Osteoblast (primary cell): ENCODE results near the gene BANK1. TPM values are rescaled to one million over a fixed set of nuclear protein-coding genes. Genes with fewer than 3 reads are reported as not detected.

Experiments used
- DNase-seq: peaks from one replicate; pipeline ENCODE4 v3.0.0; 2011; ENCODE audit warnings: low spot score, mixed read lengths; ENCODE audit not compliant: insufficient read length; ENCODE audit errors: missing footprints
- H2AFZ ChIP-seq: 2 replicates; pipeline ENCODE4 v1.6.0; 2011; ENCODE audit warnings: mild to moderate bottlenecking, low read length
- H3K27ac ChIP-seq: 2 replicates; pipeline ENCODE4 v1.5.1; 2011; ENCODE audit warnings: mild to moderate bottlenecking, low read depth, low read length, moderate library complexity
- H3K27me3 ChIP-seq: 2 replicates; pipeline ENCODE4 v1.6.0; 2012; ENCODE audit warnings: mild to moderate bottlenecking, control low read depth, inconsistent platforms, low read length, moderate library complexity; ENCODE audit not compliant: insufficient read depth
- H3K36me3 ChIP-seq: 2 replicates; pipeline ENCODE4 v1.5.1; 2011; ENCODE audit warnings: mild to moderate bottlenecking, low read length, control low read depth, moderate library complexity; ENCODE audit not compliant: insufficient read depth
- H3K4me1 ChIP-seq: 2 replicates; pipeline ENCODE4 v1.5.1; 2011; ENCODE audit warnings: mild to moderate bottlenecking, low read length, control low read depth, moderate library complexity; ENCODE audit not compliant: insufficient read depth
- H3K4me2 ChIP-seq: 2 replicates; pipeline ENCODE4 v1.6.0; 2011; ENCODE audit warnings: mild to moderate bottlenecking, low read length; ENCODE audit not compliant: insufficient read depth
- H3K4me3 ChIP-seq: fragments of 200-600 bp; sonication (generic); 3 replicates; pipeline ENCODE4 v1.5.1; 2012; ENCODE audit warnings: mild to moderate bottlenecking, low read length, inconsistent platforms; ENCODE audit not compliant: insufficient read depth
- H3K79me2 ChIP-seq: 2 replicates; pipeline ENCODE4 v1.6.0; 2012; ENCODE audit warnings: mild to moderate bottlenecking, low read length, control low read depth, inconsistent platforms; ENCODE audit not compliant: insufficient read depth
- H3K9me3 ChIP-seq: 2 replicates; pipeline ENCODE4 v1.5.1; 2011; ENCODE audit warnings: low read depth, low read length, control low read depth
- H4K20me1 ChIP-seq: 2 replicates; pipeline ENCODE4 v1.6.0; 2012; ENCODE audit warnings: mild to moderate bottlenecking, low read length, control low read depth; ENCODE audit not compliant: insufficient read depth
- CTCF ChIP-seq: IDR thresholded peaks from 2 replicates; pipeline ENCODE4 v1.5.1; 2011; ENCODE audit warnings: mild to moderate bottlenecking, low read depth, low read length, moderate library complexity; ENCODE audit errors: extremely low read depth
- total RNA-seq: library from RNA; depleted of rRNA; stranded (reverse); fragments of >200 nt; gene quantifications from 2 replicates; pipeline ENCODE4 v1.2.3, GENCODE V29; 2012

The BANK1 gene
- total RNA-seq, 1 donor: 1.8 TPM

DNA sequence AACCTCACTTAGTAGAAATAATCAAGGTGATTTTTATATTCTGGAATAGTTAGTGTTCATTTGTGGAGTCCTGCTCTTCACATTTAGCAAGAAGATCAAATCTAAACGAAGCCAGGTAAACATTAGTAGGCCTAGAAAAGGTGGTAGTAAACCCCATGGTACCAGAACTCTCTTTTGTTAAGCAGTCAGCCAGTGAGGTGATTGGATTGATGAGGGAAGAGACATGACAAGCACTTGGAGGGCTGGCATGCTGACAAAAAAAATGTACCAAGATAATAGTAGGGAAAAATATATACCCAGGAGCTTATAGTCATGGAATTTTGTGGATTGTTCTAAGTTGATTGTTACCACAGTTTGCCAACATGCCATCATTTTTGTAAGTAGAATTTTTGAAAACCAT is 163.8 kb downstream of the BANK1 start:
- Histone ChIP-seq H3K9me3 (no peaks in the 10 kb centered on the region), H3K4me3 (no peak overlapping the region), H3K27me3 (no peaks in the 10 kb centered on the region), H3K4me1 (peaks cover 3% of the 10 kb centered on the region), H3K79me2 (no peaks in the 10 kb centered on the region), H3K27ac (no peak overlapping the region), H4K20me1 (no peaks in the 10 kb centered on the region), H3K4me2 (no peak overlapping the region), H2AFZ (peak overlapping the region; percentile 13), H3K36me3 (no peaks in the 10 kb centered on the region)
- DNase-seq: no peak
- TF ChIP-seq CTCF: no peak

GRCh38 chr4:101954975-101955678 is 164.6 kb downstream of the BANK1 start:
- no peak for TF ChIP-seq CTCF
- no peak overlapping the region for H3K4me3 ChIP-seq
- no peak overlapping the region for H3K27ac ChIP-seq
- peaks cover 3% of the 10 kb centered on the region for H3K4me1 ChIP-seq
- no peak overlapping the region for H3K4me2 ChIP-seq
- H3K9me3 ChIP-seq: no peaks in the 10 kb centered on the region
- no peak overlapping the region for H2AFZ ChIP-seq
- no peaks in the 10 kb centered on the region for H3K79me2 ChIP-seq
- H3K36me3 ChIP-seq: no peaks in the 10 kb centered on the region
- no peaks in the 10 kb centered on the region for H3K27me3 ChIP-seq
- DNase-seq: no peak
- H4K20me1 ChIP-seq: no peaks in the 10 kb centered on the region

DNA sequence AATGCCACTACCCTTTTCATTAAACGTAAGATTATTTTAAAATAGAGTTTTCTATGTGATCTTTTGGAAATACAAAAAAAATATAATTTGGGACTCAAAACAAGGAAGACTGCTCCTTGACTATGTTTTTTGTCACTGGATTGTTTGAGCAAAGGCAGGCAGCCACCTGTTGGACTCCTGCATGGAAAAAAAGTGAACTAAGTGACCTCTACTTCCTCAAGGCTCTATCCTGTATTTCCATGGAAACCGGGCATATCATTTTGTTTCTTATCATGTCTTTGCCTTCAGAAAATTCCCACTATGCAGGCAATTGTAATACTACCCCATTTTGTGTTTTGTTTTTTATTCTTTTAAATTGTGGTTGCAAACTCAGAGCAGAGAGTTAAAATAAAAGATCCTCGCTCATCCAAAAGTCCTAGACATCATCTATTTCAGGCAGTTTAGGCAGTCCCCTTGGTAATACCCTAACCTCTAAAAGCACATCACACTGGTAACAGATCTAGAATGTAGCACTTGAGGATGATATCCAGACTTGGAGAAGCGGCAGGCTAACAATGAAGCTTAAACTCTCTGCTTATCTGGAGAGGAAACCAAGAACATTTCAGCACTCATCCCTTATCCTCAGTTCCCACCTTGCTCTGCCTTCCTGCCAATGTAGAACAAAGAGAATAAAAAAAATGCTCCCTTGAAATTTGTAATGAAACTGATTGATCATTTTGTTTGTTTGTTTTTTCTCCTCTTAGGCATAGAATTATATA is 165.7 kb downstream of the BANK1 start:
- Histone ChIP-seq H4K20me1 (no peaks in the 10 kb centered on the region), H3K27me3 (no peaks in the 10 kb centered on the region), H3K36me3 (no peaks in the 10 kb centered on the region), H3K27ac (no peak overlapping the region), H2AFZ (no peak overlapping the region), H3K4me2 (no peak overlapping the region), H3K79me2 (no peaks in the 10 kb centered on the region), H3K9me3 (no peaks in the 10 kb centered on the region), H3K4me3 (no peak overlapping the region), H3K4me1 (peaks cover 4% of the 10 kb centered on the region)
- TF ChIP-seq CTCF: no peak
- DNase-seq: no peak

DNA sequence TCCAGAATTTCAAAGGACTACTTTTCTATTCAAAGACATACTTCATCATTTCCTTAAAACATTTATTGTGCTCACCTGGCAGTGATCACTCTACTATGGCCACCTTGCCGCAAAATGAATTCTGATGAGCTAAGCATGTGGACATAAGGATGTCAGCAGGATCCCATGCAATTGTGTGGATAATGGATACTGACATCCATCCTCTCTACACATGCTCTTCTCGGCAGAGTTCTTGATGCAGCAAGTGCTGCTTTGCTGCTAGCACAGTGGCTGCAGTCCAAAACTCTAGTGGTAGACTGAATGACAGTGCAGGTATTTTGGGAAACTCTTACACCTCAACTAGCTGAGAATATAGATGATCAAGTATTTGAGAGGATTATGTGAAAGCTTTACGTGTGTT is 168.0 kb downstream of the BANK1 start:
- Histone ChIP-seq H3K4me2 (no peak overlapping the region), H3K27me3 (no peaks in the 10 kb centered on the region), H3K9me3 (no peaks in the 10 kb centered on the region), H3K4me1 (peaks cover 7% of the 10 kb centered on the region), H2AFZ (no peak overlapping the region), H4K20me1 (no peaks in the 10 kb centered on the region), H3K4me3 (no peak overlapping the region), H3K36me3 (no peaks in the 10 kb centered on the region), H3K79me2 (no peaks in the 10 kb centered on the region), H3K27ac (no peak overlapping the region)
- no peak for DNase-seq
- no peak for TF ChIP-seq CTCF
